ENCODE results near the gene MTFR1L.

The MTFR1L gene

DNA sequence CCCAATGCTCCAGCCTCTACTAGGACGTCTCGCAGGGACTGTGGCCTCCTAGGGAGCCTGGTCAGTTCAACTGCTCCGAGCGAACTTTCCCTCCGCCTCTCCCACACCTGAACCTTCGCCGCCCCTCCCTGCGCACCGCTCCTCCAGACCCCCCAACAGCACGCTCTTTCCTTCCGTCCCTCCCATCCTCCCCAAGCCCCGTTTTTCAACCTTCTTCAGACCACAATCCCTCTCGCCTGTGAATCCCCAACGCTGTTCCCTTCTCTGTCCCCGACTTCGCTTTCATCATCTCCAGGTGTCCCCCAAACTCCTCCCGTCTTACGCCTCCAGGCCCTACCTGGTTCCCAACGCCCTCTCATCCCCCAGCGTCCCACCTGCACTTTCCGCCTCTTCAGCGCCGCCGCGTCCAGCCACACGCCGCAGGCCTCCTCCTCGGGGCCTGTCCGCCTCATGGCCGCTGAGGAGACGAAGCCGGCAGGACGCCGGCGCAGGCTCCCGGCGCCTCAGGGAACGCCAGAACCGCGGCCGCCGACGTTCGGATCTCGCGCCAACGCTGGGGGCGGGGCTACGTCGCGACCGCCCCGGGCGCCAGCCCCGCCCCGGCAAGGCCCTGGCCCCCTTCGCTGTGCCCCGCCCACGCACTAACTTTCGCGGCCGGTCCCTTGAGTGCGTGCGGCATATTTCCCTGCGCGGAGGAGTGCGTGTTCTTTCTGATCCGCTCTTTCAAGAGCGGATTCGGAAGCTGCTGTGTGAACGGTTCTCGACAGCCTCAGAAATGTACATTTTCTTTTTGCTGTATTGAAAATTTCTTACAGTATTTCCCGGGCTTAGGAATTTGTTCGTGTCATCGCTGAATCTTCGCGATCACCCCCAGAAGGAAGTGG lies 39.4 kb downstream of the MTFR1L start, which contains the start of gene AUNIP:
Gene AUNIP, minus strand, starts transcription at position 552 of the 884 bp plus-strand sequence. Its CDS starts 100 bp downstream, at position 452.
- DNase-seq (ENCODE audit: extremely low spot score) = peak; percentile 97
- TF ChIP-seq L3MBTL2 (conservative IDR thresholded peaks at IDR 0.05) (peak; percentile 97), LEF1 (IDR thresholded peaks at IDR 0.05; ENCODE audit: borderline replicate concordance) (no peak), NFRKB (IDR thresholded peaks at IDR 0.05) (no peak), ZNF384 (IDR thresholded peaks at IDR 0.05) (no peak)
- ChIA-PET POLR2A (interaction anchor here (0.8 to 2.1 kb wide), 5 partner anchors 10 to 138 kb away, joined by 3 to 7 read pairs (median 4); partner anchors contain the start of genes PAFAH2 and PAQR7), CTCF (no interaction called here)

DNA sequence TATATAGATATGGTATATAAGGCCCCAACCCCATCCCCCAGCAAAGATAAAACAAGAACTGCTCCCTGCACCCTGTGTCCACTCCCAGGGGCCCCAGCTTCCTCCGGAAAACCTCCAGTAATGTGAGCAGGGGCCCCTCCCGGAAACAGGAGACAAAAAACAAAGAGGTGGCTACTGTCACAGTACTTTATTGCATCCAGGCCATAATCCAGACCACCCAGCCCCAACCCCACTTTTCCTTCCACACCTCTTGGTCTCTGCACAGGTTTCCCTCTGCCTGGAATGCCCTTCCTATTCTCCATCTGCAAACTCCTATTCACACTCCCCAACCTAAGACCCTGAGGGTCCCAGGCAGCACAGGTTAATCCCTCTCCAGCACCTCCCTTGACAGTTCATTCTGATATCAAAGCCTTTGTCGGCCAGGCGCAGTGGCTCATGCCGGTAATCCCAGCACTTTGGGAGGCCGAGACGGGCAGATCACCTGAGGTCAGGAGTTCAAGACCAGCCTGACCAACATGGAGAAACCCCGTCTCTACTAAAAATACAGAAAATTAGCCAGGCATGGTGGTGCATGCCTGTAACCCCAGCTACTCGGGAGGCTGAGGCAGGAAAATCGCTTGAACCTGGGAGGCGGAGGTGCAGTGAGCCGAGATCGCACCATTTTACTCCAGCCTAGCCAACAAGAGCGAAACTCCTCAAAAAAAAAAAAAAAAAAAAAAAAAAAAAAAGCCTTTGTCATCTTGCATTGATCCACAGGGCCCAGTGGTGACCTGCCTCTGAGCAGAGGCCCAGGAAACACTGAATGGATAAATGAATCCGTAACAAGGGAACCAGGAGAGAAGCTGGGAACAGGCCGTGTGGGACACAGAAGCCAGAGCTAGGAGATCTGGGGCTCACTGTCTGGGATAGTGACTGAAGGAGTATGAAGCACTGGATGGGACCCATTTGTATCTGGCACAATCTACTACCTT lies 41.8 kb downstream of the MTFR1L start:
- POLR2A ChIA-PET = interaction anchor here (1.7 kb wide), 1 partner anchor 13 kb away, joined by 11 read pairs; the partner anchor contains the start of gene PAQR7
- no peak for TF ChIP-seq HDGF (IDR thresholded peaks at IDR 0.05; ENCODE audit: borderline replicate concordance)
- peak; percentile 52 for TF ChIP-seq ZNF384 (IDR thresholded peaks at IDR 0.05)
- CTCF ChIA-PET = no interaction called here
- DNase-seq (ENCODE audit: extremely low spot score) = no peak

DNA sequence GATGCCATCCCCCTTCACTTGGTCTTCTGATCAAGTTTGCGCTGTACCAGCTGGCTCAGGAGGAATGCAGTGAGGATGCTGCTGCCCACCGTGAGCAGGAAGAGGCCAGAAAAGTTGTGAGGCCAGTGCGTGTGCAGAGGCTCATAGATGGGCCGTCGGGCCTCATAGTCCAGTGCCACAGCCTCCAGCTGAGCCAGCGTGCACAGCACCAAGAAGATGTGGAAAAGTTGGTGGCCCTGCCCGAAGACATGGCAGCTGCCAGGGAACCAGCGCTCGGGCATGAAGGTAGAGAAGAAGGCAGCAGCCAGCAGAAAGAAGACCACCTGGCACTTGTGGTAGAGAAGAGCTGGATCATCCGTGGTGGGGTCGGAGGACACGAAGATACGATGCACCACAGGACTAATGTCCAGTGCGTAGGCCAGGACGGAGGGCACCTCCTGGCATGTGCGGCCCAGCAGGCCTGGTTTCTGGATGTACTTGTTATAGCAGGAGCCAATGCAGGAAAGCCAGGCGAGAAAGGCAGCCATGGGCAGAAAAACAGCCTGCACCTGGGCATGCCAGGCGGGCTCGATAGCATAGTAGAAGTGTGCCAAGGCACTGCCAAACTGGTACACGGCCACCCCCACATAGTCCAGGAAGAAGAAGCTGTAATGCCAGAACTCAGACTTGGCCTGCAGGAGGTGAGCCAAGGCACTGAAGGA lies 43.2 kb downstream of the MTFR1L start:
- TF ChIP-seq ZNF384 (IDR thresholded peaks at IDR 0.05) (no peak), BHLHE40 (IDR thresholded peaks at IDR 0.05; ENCODE audit: borderline replicate concordance) (no peak), LEF1 (IDR thresholded peaks at IDR 0.05; ENCODE audit: borderline replicate concordance) (no peak), CTBP1 (IDR thresholded peaks at IDR 0.05; ENCODE audit: borderline replicate concordance) (no peak), TARDBP (IDR thresholded peaks at IDR 0.05) (no peak)
- DNase-seq (ENCODE audit: extremely low spot score) = no peak
- ChIA-PET CTCF (no interaction called here), POLR2A (interaction anchor here (1.7 kb wide), 1 partner anchor 12 kb away, joined by 11 read pairs; the partner anchor contains the start of gene PAQR7)

DNA sequence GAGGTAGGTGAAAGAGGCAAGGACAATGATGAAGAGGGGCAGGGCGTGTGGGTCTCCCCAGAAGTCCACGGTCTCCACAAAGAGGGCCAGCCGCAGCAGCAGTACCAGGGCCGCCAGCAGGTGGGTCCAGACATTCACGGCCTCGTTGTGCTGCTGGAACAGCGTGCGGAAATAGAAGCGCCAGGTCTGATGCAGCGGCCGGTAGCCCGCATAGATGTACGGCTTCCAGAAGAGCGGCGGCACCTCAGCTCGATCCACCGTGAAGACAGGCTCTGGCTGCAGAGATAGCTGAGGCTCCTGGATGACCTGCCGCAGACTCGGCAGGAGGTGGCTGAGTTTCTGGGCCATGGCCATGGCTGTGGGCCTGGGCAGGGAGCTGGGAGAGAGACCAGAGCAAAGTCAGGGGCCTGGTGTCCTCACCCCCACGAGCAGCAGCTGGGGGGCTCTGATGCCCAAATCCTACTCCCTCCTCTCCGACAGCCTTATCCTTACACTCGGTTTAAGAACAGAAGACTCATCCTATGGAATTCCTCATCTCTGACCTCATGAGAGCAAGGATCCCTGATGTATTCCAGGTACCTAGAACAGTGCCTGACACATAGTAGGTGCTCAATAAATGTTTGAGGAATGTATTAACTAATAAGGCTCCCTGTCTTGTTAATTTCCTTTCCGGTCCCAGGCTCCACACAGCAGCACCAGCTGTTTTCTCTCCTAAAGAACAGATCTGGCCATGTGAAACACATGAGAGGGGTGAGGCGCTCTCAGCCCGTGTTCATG lies 43.9 kb downstream of the MTFR1L start:
- POLR2A ChIA-PET = no interaction called here
- TF ChIP-seq ELF4 (IDR thresholded peaks at IDR 0.05) (no peak), LEF1 (IDR thresholded peaks at IDR 0.05; ENCODE audit: borderline replicate concordance) (no peak), SP1 (IDR thresholded peaks at IDR 0.05) (no peak), FOXA1 (IDR thresholded peaks at IDR 0.05) (no peak), FOXM1 (IDR thresholded peaks at IDR 0.05; ENCODE audit: borderline replicate concordance) (no peak), HDGF (IDR thresholded peaks at IDR 0.05; ENCODE audit: borderline replicate concordance) (no peak), CTBP1 (IDR thresholded peaks at IDR 0.05; ENCODE audit: borderline replicate concordance) (no peak), SUZ12 (IDR thresholded peaks at IDR 0.05) (no peak), FOXK2 (IDR thresholded peaks at IDR 0.05) (no peak), ZNF384 (IDR thresholded peaks at IDR 0.05) (no peak)
- TF ChIP-seq, protein P1, sequence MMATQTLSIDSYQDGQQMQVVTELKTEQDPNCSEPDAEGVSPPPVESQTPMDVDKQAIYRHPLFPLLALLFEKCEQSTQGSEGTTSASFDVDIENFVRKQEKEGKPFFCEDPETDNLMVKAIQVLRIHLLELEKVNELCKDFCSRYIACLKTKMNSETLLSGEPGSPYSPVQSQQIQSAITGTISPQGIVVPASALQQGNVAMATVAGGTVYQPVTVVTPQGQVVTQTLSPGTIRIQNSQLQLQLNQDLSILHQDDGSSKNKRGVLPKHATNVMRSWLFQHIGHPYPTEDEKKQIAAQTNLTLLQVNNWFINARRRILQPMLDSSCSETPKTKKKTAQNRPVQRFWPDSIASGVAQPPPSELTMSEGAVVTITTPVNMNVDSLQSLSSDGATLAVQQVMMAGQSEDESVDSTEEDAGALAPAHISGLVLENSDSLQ (IDR thresholded peaks at IDR 0.05) = no peak
- CTCF ChIA-PET = no interaction called here
- DNase-seq (ENCODE audit: extremely low spot score) = no peak

DNA sequence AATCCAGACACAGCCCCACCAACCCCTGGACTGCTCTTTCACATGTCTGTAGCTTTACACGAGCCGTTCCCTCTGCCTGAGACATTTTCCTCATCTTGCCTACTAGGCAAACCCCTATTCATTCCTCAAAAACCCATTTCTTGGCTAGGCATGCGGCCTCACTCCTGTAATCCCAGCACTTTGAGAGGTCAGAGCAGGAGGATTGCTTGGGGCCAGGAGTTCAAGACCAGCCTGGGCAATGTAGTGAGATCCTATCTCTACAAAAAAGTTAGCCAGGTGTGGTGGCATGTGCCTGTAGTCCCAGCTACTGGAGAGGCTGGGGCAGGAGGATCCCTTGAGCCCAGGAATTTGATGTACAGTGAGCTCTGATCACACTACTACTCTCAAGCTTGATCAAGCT lies 44.7 kb downstream of the MTFR1L start:
- TF ChIP-seq FOXA1 (IDR thresholded peaks at IDR 0.05) (no peak), SP1 (IDR thresholded peaks at IDR 0.05) (no peak), ZNF384 (IDR thresholded peaks at IDR 0.05) (no peak), NFRKB (IDR thresholded peaks at IDR 0.05) (no peak), ARNT (IDR thresholded peaks at IDR 0.05) (no peak), L3MBTL2 (conservative IDR thresholded peaks at IDR 0.05) (no peak), TARDBP (IDR thresholded peaks at IDR 0.05) (no peak), FOXM1 (IDR thresholded peaks at IDR 0.05; ENCODE audit: borderline replicate concordance) (no peak), HDGF (IDR thresholded peaks at IDR 0.05; ENCODE audit: borderline replicate concordance) (no peak), BHLHE40 (IDR thresholded peaks at IDR 0.05; ENCODE audit: borderline replicate concordance) (no peak), ELF4 (IDR thresholded peaks at IDR 0.05) (no peak)
- no peak for DNase-seq (ENCODE audit: extremely low spot score)
- POLR2A ChIA-PET = no interaction called here
- CTCF ChIA-PET = no interaction called here

DNA sequence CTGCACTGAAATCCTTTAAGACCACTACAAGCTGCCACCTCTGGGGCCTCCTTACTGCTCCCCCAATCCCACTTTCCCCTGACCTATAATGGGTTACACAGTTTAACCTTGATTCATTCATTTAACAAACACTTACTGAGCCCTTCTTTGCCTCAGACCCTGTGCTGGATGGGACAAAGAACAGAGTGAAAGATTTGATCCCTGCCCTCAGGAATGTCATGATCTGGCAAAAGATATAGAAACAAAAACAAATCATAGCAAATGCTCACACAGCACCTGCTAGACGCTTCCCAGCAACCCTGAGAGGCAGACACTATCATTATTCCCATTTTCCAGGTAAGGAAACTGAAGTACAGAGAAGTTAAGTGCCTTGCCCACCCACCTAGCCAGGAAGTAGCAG lies 46.5 kb downstream of the MTFR1L start:
- ChIA-PET POLR2A (interaction anchor here (1.6 kb wide), 1 partner anchor 9 kb away, joined by 6 read pairs; the partner anchor contains the start of gene PAQR7), CTCF (no interaction called here)
- no peak for DNase-seq (ENCODE audit: extremely low spot score)
- TF ChIP-seq ARNT (IDR thresholded peaks at IDR 0.05) = no peak
- TF ChIP-seq FOXA1 (IDR thresholded peaks at IDR 0.05) = no peak
- TF ChIP-seq NFRKB (IDR thresholded peaks at IDR 0.05) = no peak
- TF ChIP-seq HDGF (IDR thresholded peaks at IDR 0.05; ENCODE audit: borderline replicate concordance) = no peak
- no peak for TF ChIP-seq FOXM1 (IDR thresholded peaks at IDR 0.05; ENCODE audit: borderline replicate concordance)
- TF ChIP-seq, protein P1 (IDR thresholded peaks at IDR 0.05) = no peak
- TF ChIP-seq CTBP1 (IDR thresholded peaks at IDR 0.05; ENCODE audit: borderline replicate concordance) = no peak
- no peak for TF ChIP-seq TARDBP (IDR thresholded peaks at IDR 0.05)
- TF ChIP-seq LEF1 (IDR thresholded peaks at IDR 0.05; ENCODE audit: borderline replicate concordance) = no peak
- no peak for TF ChIP-seq SUZ12 (IDR thresholded peaks at IDR 0.05)
- no peak for TF ChIP-seq BHLHE40 (IDR thresholded peaks at IDR 0.05; ENCODE audit: borderline replicate concordance)
- TF ChIP-seq SP1 (IDR thresholded peaks at IDR 0.05) = no peak
- no peak for TF ChIP-seq L3MBTL2 (conservative IDR thresholded peaks at IDR 0.05)
- no peak for TF ChIP-seq FOXK2 (IDR thresholded peaks at IDR 0.05)
- no peak for TF ChIP-seq ZNF384 (IDR thresholded peaks at IDR 0.05)
- no peak for TF ChIP-seq ELF4 (IDR thresholded peaks at IDR 0.05)

Measured in HEK293T (cell line).